Upper lobe of left lung (tissue), 4 donors: ENCODE data around the gene AGTRAP.

Experiments
- EP300 ChIP-seq, 4 donors: sonication (generic); formaldehyde crosslinking; IDR thresholded peaks; one replicate each; pipeline ENCODE4 v1.5.1; 2017; ENCODE audit warnings: antibody characterized with exemption in 4 of 4, control low read depth in 2 of 4
- POLR2A ChIP-seq, 4 donors: fragments of 450-650 bp; IDR thresholded peaks; one replicate each; pipeline ENCODE4 v1.5.1; 2016 to 2017; ENCODE audit warnings: antibody characterized with exemption in 4 of 4, mild to moderate bottlenecking in 2 of 4
- POLR2AphosphoS5 ChIP-seq, 2 donors: sonication (generic); formaldehyde crosslinking; IDR thresholded peaks; one replicate each; pipeline ENCODE4 v1.5.1; 2017; ENCODE audit warnings: antibody characterized with exemption in 2 of 2
- TF ChIP-seq, protein P1 (sequence below), 6 experiments: fragments of 450-650 bp in 4 of 6; fragments of 200-600 bp in 2 of 6; sonication (generic) in 2 of 6; IDR thresholded peaks; one replicate each; pipeline ENCODE4 v1.5.1; 2016 to 2019; ENCODE audit warnings: antibody characterized with exemption in 6 of 6

DNA sequence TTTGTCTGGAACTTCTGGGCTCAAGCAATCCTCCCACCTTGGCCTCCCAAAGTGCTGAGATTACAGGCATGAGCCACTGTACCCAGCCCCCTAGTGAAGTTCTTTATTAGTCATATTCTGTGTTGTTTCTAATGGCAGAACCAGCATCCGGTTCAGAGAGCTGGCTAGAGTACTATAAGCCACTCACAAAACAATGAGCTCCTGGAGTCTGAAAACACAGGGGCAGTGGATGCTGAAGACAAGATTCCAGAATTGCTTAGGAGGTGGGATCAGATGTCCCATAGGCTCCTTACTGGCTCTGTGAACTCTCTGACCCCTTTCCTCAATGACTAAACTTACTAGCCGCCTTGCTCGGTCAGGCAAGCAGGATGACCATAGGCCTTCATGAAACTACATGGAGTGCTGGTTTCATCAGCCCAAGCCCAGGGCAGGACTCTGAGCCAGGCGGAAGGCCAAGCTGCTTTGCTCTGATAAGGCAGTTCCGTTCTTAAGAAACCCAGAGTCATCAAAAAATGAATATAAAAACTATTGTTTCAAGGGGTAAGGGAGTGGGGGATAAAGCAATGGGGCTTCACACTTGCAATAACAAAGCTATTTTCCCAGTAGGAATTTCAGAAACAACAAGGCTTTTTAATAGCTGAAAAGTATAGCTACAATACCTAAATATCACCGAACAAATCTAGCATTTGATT is 61.7 kb downstream of the AGTRAP start:
- TF ChIP-seq POLR2A (IDR thresholded peaks at IDR 0.05) (no peak), POLR2AphosphoS5 (IDR thresholded peaks at IDR 0.05) (peak in 1 of 2 donors; percentile 46), EP300 (IDR thresholded peaks at IDR 0.05) (no peak)
- TF ChIP-seq, protein P1, sequence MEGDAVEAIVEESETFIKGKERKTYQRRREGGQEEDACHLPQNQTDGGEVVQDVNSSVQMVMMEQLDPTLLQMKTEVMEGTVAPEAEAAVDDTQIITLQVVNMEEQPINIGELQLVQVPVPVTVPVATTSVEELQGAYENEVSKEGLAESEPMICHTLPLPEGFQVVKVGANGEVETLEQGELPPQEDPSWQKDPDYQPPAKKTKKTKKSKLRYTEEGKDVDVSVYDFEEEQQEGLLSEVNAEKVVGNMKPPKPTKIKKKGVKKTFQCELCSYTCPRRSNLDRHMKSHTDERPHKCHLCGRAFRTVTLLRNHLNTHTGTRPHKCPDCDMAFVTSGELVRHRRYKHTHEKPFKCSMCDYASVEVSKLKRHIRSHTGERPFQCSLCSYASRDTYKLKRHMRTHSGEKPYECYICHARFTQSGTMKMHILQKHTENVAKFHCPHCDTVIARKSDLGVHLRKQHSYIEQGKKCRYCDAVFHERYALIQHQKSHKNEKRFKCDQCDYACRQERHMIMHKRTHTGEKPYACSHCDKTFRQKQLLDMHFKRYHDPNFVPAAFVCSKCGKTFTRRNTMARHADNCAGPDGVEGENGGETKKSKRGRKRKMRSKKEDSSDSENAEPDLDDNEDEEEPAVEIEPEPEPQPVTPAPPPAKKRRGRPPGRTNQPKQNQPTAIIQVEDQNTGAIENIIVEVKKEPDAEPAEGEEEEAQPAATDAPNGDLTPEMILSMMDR (IDR thresholded peaks at IDR 0.05), result no peak
